Measurements from ENCODE around the gene CCR7.
"Not testable (repeated sequence)": the region's sequence is repeated elsewhere in the genome, so short reads cannot be mapped to it uniquely, and the experiment has no call there.

CCR7 gene

DNA sequence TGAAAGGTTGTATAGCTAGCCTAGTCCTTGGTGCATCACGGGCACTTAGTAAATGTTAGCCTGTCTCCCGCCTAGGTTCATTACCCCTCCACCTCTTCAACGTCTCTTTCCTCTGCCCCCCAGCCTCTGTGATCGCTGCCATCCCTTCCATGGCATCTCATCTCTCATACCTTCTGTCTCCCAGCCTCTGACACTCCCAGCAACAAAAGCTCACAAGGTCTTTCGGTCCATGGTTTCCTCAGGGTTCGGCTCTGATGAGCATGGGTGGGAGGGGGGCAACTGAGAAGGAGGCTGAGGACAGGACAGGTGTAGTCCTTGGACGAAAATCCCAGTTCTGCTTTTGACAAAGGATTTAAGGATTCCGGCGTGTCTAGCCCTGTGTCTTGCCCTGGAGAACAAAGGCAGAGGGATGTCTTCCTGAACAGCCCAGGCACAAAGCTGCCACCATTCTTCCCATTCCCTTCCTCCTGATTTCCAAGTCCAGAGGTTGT lies 16.7 kb downstream of the CCR7 start:
- DNase-seq: peak; percentile 59

- DNase-seq: no peak
Measured at GRCh38 chr17:40547785-40548478, 17.3 kb downstream of the CCR7 start.

DNA sequence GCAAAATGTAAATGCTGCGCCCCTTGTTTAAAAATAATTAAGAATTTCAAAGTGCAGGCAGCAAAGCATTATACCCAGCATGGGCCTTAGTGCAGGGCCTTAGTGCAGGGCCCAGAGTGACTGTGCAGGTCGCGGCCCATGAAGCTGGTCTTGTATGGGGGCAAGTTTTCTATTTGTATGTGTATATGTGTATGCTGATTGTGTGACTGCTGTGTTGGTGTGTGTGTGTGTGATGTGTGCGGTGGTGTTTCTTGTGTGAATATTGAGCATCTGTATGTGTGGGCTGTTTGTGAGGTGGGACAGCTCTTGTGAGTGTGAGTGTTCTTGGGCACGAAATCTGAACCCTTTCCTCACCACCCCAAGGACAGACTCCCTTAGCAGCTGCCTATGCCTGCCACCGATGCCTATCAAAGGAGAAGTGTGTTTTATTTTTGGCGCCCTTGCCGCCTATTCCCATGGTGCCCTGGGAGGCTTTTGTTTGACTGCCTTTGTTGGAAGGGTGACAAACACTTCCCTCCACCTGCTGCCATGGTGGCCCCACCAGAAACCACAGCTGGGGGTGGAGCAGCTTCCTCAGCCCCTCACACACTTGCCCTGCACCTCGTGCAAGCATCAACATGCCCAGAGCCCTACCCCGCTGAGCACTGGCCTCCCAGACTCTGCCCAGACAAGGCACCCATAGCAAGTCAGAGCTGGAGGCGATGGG lies 18.0 kb downstream of the CCR7 start:
- DNase-seq: peak; percentile 83

- DNase-seq: not testable (repeated sequence)
Measured at GRCh38 chr17:40546497-40546896, 18.8 kb downstream of the CCR7 start.

DNA sequence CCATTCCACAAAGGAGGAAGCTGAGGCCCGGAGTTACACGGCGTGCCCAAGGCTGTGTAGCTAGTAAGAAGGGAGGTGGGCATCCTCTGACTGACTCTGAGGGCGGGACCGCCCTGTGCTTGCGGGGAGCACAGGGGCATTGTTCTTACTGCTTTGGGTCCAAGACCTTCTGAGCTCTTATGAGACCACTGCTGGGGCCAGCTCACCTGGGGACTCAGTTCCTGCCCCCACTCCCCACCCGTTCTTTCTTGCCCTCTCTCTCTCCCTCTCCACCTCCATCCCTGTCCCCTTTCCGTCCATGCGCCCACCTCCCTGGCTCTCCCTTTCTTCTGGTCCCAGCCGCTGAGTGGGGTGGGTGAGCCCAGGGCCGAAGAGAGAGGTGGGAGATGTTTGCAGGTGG lies 19.6 kb downstream of the CCR7 start:
- DNase-seq: peak; percentile 53

DNA sequence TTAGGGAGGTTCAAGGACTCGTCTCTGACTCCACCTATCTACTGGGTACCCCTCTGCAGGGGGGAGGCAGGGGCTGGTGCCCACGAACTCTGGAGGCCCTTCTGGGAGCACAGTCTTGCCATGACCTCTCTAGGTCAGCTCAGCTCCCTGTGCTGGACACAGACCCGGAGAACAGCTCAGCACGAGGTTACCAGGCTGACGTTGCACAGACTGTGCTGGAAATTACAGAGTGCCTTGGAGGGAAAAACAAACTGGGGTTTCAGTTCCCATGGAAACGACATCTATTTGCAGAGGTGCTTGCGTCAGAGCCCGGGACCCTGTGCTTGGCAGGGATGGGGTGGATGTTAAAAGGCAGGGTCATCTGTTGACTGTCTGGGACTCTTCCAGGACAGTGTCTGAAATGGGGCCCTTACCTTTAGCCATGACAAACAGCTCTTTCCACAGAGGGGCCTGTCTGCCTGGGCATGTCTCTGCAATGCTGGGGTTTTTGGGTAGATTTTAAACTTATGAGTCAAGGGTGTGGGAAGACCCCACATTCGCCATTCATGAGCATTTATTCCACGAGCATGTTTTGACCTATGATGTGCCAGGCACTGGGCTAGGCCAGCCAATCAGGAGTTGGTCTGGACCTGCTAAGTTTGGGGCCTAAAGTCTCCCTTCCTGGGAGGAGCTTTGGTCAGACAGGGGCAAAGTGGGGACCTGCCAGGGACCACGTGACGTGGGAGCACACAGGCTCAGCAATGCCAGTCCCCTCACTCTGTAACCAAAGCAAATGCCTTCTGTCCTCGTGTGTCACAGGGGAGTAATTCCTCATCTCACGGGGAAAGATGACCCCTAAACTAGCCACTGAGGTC lies 22.5 kb downstream of the CCR7 start:
- DNase-seq: peak; percentile 83

DNA sequence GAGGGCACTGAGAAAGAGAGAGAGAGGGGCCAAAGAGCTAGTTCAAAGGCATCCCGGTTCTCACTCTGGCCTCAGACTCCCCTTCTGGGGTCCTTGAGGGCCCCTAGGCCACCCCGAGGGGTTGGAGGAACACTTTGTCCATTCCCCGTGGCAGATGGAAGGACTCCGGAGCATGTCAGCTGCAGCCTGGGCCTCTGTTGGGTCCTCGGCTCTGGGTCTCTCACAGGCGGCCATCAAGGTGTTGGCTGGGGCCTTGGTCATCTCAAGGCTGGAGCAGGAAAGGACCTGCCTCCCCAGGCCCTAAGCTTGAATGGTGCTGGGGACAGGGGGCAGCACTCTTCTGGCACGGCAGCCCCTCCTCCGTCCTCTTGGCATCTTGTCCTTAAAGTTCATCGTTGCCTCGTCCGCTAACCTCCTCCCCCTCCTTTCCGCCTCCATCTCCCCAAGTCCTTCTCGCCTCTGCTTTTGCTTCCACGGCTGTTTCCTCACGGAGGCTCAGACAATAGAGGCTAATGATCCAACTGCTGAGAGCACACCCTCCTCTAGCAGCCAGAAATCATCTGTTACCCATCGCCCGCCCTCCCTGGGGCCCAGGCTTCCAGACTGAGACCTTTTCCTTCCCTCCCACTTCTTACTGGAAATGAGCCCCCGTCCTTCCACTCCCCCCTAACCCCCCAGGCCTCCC lies 23.3 kb downstream of the CCR7 start:
- DNase-seq: no peak

GRCh38 chr17:40541060-40541872 lies 24.0 kb downstream of the CCR7 start:
- DNase-seq: peak; percentile 89

GRCh38 chr17:40540448-40540847 lies 24.8 kb downstream of the CCR7 start:
- peak; percentile 82 for DNase-seq

GRCh38 chr17:40539711-40540411 lies 25.4 kb downstream of the CCR7 start:
- peak; percentile 65 for DNase-seq

DNA sequence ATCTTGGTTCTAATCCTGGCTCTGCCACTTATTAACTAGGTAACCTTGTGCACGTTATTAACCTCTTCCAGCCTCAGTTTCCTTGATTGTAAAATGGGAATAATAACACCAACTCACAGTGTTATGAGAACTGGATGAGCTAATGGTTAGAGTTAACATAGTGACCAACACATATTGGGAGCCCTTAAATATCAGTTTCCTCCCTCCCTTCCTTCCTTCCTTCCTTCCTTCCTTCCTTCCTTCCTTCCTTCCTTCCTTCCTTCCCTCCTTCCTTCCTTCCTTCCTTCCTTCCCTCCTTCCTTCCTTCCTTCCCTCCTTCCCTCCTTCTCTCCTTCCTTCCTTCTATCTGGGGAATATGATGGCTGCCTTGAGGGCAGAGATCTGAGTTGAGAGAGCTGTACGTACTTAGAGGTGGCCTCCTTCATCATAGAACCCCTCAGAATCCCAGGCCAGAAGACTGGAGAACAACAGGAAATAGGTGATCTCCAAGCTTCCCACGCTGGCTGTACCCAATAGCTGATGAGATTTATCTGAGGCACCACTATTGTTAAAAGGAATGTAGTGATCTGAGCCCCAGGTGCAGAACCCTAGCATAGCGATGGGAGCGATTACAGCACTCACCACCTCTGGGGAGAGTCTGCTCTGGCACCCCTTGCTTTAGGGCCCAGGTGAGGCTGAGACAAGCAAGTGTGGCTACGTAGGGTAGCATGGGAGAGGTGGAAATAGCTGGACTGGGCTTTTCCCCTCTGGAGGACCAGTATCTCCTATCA lies 26.2 kb downstream of the CCR7 start:
- DNase-seq: peak; percentile 60

GRCh38 chr17:40538019-40538935 lies 27.0 kb downstream of the CCR7 start:
- DNase-seq: peak; percentile 60

- no peak for DNase-seq
Measured at GRCh38 chr17:40536295-40537171, 28.7 kb downstream of the CCR7 start.

- DNase-seq: no peak
Measured at GRCh38 chr17:40535924-40536294, 29.4 kb downstream of the CCR7 start.

DNA sequence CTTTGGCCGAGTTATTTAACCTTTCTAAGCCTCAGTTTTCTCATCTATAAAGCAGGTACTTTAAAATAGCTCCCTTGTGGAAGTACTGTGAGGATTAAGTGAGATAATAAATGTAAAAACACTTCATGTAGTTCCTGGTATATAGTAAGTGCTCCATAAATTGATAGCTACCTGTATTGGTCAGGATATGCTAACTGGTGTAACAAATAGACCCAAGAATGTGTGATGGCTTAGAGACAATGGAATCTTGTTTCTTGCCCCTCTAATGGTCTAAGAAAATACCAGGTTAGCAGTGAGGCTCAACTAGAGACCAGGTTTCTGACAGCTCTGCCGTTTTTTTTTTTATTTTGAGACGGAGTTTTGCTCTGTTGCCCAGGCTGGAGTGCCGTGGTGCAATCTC lies 29.8 kb downstream of the CCR7 start:
- DNase-seq: no peak

DNA sequence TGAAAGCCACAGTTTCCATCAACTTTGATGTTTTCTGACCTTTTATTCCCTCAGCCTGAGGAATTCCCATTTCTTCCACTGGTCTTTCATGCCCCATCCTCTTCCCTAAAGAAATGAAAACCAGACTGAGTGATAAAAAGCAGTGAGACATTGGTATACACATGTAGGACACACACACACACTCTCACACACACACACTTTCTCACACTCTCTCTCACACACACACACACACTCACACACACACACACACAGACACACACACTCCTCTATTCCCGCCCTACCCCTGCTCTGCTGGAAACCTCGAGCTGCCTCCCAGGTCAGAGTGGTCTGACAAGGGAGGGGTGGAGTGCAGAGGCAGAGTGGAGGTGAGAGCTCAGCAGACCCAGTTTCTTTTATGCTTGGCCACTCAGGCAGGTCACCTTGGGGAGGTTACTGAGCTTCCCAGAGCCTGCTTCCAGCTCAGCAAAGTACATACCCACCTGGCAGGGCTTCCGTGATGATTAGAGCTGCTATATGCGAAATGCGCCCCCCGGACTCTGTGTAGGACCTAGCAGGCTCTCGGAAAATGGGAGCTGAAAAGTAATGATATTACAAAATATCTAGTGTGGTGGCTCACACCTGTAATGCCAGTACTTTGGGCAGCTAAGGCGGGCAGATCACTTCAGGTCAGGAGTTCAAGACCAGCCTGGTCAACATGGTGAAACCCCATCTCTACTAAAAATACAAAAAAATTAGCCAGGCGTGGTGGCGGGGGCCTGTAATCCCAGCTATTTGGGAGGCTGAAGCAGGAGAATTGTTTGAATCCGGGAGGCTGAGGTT lies 30.7 kb downstream of the CCR7 start:
- DNase-seq: no peak

- no peak for DNase-seq
Measured at GRCh38 chr17:40533896-40534295, 31.4 kb downstream of the CCR7 start.
